Activated gamma-delta T cell treated with Interleukin-2 at 50 U/mL for 16 hours (primary cell): ENCODE results near the gene VPS54.
"Not testable (repeated sequence)": the region's sequence is repeated elsewhere in the genome, so short reads cannot be mapped to it uniquely, and the experiment has no call there.

Source experiments
- DNase-seq: peaks from one replicate; pipeline ENCODE4 v3.0.0-alpha.2; 2020

Gene VPS54

GRCh38 chr2:64021578-64021977 lies 2.4 kb upstream of the VPS54 start:
- DNase-seq: no peak

DNA sequence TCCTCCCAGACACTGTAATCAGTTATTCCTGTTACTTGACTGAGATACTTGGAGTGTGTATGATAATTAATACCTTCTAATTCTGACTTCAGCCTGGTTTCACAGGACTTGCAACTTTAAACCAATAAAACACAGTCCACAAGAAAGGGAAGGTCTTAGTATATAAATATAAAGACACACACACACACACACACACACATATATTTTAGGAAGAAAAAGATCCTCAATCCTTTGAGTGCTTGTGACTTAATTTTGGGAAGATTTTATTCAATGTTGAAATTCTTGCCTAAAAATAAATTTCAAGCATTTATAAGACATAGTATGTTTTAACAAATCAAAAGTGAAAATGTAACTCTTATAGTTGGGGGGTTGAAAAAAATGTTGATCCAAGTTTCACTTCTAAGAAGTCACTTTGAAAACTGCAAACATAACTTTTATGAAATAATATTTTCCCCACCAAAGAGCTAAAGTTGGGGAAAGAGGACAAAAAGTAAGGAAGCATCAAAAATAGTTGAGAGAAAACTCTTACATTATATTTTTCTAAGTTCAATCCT lies 824 bp upstream of the VPS54 start:
- DNase-seq: no peak

- DNase-seq: peak; percentile 38
Measured at GRCh38 chr2:64018701-64019082, 536 bp downstream of the VPS54 start.

DNA sequence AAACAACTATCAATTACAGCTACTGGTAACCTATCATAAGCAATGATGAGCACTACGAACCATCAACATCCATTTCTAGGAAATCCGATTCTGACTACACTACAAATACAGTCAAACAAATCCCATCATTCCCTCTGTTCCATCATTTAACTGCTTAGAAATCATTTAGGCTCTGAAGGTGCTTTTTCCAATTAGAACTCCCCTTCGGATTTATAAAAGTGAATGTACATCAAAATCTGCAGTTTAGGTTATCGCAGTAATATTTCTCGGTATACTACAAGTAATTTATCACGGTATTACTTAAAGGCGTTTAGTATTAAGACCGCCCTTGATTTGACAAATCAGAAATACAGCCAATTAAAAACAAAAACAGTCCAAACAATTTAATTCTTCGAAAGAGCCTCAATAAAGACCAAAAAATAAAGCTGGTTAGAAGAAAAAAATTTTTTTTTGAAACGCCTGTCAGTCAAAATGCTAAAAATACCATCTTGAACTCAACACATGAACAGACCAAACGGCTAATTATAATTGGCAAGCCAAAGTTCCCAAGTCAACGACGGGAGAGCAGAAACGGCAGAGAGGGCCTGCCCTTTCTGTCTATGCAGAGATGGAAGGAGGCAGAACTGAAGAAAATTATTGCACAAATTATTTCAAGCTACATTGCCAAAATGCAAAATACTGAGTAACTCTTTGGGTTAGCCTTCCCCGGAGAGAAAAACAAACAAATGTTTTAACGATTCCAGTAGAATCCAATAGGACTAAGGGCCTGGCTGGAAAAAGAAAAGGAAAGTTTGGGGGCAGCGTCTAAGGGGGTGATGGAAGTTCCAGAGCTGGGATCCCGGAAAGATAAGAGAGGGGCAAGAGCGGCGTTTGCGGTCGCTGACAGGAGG lies 1.2 kb downstream of the VPS54 start:
- no peak for DNase-seq

GRCh38 chr2:64015898-64016297 lies 3.3 kb downstream of the VPS54 start:
- DNase-seq: no peak

- DNase-seq: no peak
Measured at GRCh38 chr2:64015391-64015790, 3.8 kb downstream of the VPS54 start.

DNA sequence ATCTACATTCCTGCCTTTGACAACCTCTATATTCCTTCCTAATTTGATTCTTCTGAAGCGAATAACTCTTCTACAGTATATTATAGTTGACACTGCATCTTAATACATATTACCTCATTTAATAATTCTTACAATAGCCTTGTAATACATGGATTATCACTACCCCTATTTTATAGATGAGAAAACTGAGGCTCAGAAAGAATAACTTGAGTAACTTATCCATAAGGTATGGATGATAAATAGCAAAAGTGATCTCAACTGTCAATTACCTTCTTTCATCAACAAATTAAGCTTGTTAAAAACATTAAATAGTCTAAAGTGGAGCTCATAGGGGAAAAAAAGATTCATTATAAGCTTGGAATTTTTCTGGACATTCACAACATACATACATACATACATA lies 4.6 kb downstream of the VPS54 start:
- no peak for DNase-seq

DNA sequence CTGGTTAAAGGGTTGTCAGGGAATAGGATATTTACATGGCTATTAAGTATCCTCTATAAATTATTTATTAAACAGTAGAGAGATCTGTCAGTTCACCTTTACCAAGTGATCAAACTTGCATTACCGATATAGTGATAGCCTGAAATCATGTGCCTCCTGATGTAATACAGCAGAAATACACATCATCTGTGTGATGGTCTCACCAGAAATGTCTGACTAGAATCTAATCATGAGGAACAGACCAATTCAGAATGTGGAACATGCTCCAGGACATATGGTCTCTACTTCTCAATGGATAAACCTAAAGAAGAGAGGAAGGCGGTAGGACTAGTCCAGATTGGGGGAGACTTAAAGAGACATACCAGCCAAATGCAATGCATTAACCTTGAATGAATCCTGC lies 6.2 kb downstream of the VPS54 start:
- DNase-seq: no peak

DNA sequence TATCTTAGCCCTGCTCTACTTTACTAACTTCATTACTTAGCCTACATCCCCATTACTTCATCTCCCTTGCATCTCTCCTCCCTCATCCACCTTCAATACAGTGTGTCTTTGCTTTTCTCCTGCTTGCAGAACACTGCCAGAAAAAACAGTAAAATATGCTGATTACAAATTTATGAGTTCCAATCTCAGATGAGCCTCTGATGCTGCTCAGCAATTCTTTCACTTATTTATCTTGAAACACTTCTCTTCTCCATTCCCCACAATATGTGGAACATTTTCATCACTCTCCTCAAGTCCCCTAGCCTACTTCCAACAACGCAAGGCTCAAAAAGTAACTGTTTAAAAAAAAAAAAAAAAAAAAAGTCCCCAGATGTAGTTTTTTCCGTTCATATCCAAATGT lies 7.1 kb downstream of the VPS54 start:
- no peak for DNase-seq

GRCh38 chr2:64008434-64009009 lies 10.7 kb downstream of the VPS54 start:
- no peak for DNase-seq

DNA sequence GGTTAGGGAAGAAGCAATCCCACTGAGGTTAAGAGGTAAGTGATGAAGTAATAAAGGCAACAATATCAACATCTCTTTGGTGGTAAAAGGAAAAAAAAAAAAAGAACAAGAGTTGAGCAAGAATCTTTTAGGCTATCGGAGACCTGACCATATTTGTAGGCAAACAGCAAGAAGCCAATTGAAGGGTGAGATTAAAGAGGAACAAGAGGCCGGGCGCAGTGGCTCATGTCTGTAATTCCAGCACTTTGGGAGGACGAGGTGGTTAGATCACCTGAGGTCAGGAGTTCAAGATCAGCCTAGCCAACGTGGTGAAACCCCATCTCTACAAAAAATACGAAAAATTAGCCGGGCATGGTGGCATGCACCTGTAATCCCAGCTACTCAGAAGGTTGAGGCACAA lies 11.3 kb downstream of the VPS54 start:
- no peak for DNase-seq

- no peak for DNase-seq
Measured at GRCh38 chr2:64005707-64006356, 13.4 kb downstream of the VPS54 start.

DNA sequence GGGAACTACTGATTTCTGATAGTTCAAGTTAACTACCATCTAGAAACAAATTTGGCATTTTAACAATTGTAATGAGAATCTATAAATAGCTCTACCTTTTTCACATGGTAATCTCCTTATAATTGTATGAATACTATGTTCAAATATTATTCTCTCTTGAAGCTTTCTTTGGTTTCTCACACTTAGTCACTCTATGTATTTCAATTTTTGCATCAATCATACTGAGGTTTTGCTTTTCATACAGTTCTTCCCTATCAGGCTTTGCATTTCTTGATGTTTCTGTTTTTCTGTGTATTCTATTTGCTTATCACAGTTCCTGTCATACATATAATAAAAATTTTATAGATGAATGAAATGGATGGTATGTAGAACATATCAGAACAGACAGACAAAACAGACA lies 16.0 kb downstream of the VPS54 start:
- no peak for DNase-seq

DNA sequence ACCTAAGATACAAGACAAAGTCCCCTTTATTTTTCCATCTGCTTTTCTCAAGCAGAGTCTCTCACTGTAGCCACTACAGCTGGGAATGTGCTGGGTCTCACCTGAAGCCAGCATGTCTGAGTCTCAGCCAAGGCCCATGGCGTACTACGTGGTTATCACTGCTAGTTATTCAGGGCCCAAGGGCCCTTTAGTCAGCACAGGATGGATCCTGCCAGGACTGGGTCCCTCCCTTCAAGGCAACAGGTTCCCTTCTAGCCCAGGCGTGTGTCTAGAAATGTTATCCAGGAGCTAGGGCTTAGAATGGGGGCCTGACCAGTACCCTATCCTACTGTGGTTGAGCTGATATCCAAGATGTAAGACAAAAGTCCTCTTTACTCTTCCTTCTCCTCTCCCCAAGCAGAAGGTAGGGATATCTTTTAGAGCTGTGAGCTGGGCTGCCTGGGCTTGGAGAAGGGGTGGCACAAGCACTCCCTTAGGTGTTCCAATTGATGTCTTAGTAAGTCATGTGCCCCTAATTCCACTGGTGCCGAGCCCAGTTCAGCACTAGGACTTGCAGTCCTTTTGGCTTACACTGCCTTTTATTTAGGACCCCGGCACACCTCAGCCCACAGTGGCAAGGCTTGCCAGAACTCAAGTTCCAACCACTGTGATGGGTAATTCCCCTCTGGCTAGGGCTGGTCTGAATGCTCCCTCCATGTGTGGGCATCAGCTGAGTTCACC lies 17.7 kb downstream of the VPS54 start:
- DNase-seq: no peak

DNA sequence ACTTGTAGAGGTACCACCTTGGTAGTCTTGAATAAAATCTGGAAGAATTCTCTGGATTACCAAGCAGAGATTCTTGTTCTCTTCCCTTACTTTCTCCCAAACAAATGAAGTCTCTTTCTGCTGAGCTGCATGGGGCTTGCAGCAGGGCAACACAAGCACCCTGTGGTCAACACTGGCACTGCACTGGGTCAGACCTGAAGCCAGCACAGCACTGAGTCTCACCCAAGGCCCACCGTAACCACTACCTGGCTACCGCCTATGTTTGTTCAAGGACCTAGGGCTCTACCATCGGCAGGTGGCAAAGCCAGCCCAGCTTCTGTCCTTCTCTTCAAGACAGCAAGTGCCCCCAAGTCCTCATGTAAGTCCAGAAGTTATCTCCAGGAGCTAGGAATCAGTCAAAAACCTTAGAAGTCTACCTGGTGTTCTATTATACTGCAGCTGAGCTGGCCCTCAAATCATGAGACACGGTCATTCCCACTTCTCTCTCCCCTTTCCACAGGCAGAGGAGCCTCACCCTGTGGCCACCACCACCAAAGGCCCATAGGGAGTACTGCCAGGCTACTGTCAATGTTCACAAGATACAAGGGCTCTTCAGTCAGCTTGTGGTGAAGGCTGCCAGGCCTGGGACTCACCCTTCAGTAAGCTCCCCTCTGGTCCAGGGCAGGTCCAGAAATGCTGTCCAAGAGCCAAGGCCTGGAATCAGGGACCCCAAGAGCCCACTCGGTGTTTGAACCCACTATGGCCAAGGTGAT lies 18.4 kb downstream of the VPS54 start:
- DNase-seq: no peak

DNA sequence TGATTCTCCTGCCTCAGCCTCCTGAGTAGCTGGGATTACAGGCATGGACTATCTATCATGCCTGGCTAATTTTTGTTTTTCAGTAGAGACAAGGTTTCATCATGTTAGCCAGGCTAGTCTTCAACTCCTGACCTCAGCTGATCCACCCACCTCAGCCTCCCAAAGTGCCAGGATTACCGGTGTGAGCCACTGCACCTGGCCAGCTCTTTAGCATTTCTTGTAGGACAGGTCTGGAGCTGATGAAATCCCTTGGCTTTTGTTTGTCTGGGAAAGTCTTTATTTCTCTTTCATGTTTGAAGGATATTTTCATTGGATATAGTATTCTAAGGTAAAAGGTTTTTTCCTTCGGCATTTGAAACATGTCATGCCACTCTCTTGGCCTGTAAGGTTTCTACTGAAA lies 20.2 kb downstream of the VPS54 start:
- no peak for DNase-seq

GRCh38 chr2:63996582-63997198 lies 22.5 kb downstream of the VPS54 start:
- DNase-seq: not testable (repeated sequence)

GRCh38 chr2:63994329-63995070 lies 24.7 kb downstream of the VPS54 start:
- DNase-seq: not testable (repeated sequence)

GRCh38 chr2:63993871-63994270 lies 25.4 kb downstream of the VPS54 start:
- DNase-seq: no peak

- DNase-seq: not testable (repeated sequence)
Measured at GRCh38 chr2:63993130-63993584, 26.1 kb downstream of the VPS54 start.
